Activated T-cell treated with anti-CD3 and anti-CD28 coated beads for 48 hours (primary cell): Measurements from ENCODE around the gene TMCO4.

Source experiments
- DNase-seq: peaks from one replicate; pipeline ENCODE4 v3.0.0-alpha.2; 2020; ENCODE audit warnings: low read depth

The TMCO4 gene

GRCh38 chr1:19682901-19683300 is 116.8 kb downstream of the TMCO4 start:
- no peak for DNase-seq

DNA sequence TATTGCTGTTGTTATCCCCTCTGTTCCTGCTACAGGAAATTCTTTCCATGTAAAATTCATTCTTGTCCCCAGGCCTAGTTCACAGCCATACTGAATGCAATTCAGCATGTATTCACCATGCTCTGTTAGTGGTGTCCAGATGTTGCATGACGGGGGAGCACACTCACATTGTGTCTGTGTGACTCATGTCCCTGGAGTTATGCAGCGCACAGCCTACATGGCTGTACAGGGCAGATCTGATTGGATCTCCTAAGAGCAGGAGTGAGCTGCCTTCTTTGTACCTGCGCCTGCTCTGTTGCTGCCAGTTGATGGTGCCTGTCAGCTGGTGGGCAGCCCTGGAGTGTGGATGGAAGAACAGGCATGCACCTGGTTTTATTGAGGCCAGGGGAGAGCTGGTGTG is 117.5 kb downstream of the TMCO4 start:
- no peak for DNase-seq

DNA sequence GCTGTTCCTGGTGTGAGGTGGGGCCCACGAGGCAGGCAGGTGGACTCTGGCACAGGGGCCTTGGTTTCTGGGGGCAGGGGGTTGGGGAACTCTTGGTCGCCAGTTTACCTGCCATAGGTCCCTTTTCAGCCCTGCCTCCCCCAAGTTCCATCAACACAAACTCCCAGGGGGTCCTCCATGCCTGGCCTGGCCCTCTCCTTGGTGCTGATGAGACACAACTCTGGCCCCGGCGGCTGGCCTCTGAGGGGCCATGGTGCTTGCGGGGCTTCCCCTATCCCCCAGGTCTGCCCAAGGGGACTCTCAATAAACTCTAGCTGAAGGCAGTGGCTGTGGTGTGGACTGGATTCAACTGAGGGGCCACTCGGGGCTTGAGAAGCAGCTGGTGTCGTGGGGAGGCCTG is 119.1 kb downstream of the TMCO4 start:
- no peak for DNase-seq

- no peak for DNase-seq
These were observed 120.0 kb downstream of the TMCO4 start for GRCh38 chr1:19679691-19680090.

DNA sequence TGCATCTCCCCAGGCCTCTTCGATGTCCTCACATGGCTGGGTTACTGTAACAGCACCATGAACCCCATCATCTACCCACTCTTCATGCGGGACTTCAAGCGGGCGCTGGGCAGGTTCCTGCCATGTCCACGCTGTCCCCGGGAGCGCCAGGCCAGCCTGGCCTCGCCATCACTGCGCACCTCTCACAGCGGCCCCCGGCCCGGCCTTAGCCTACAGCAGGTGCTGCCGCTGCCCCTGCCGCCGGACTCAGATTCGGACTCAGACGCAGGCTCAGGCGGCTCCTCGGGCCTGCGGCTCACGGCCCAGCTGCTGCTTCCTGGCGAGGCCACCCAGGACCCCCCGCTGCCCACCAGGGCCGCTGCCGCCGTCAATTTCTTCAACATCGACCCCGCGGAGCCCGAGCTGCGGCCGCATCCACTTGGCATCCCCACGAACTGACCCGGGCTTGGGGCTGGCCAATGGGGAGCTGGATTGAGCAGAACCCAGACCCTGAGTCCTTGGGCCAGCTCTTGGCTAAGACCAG is 120.7 kb downstream of the TMCO4 start:
- no peak for DNase-seq

DNA sequence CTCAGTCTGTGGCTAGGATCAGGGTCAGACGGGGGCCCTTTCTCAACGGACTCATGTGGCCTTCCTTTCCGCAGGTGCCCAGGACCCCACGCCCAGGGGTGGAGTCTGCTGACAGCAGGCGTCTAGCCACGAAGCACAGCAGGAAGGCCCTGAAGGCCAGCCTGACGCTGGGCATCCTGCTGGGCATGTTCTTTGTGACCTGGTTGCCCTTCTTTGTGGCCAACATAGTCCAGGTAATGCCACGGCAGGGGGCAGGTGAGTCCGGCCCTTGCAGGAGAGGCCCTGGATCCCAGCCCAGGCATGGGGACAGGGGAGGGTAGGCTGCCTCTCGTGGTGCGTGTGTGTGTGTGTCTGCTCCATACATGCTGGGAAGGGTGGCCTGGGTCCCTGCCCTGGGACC is 121.2 kb downstream of the TMCO4 start:
- DNase-seq = no peak

- DNase-seq = no peak
These were observed 123.2 kb downstream of the TMCO4 start for GRCh38 chr1:19676438-19676922.

DNA sequence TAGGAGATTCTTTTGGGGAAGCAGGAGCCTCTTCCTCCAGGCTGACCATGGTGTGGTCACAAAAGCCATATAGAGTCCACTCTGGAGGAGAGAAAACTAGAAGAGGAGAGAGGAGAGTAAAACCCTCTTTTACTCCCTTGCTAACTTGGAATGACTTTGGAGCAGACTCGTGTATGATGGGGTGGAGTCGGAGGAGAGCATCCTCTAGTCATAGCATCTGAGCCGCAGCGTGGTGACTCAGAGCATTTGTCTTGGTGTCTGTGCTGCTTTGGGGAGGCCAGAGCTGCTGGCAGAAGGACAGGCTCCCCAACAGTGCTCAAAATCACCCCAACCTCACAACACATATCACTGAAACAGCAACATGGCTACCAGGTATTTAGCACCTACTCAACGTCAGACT is 123.9 kb downstream of the TMCO4 start:
- DNase-seq = no peak

GRCh38 chr1:19672237-19672636 is 127.5 kb downstream of the TMCO4 start:
- no peak for DNase-seq

GRCh38 chr1:19670787-19671186 is 128.9 kb downstream of the TMCO4 start:
- DNase-seq = no peak

DNA sequence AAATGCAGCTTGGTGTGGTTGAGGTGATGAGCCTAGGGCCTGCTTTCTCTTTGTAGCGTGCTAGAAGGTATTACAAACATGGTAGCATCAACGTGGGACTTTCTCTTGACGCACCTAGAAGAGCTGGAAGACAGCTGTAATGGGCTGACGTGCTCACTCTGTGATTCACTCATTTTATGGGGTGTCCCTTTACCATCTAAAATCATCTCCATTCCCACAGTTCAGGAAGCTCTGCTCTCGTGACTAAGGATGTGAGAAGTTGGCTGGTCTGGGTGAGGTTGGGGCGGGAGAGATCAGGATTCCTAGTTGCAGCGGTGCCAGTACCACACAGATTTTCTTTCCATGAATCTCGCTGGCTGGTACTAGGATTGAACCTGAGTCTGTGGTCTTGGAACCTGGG is 130.8 kb downstream of the TMCO4 start:
- no peak for DNase-seq

- DNase-seq = no peak
These were observed 133.9 kb downstream of the TMCO4 start for GRCh38 chr1:19665496-19666465.

DNA sequence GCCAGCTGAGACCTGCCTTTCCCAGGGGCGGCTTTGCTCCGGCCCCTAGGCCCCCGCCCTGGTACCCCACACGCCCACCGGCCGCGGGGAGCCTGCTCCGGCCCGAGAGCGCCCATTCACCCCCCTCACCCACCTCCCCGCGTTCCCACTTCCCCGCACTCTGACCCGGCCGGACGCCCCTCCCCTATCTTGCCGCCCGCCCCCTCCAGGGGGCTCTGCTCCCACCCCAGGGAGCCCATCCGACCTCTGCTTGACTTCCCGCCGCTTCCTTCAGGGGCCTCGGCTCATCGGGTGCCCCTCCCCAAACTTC is 134.6 kb downstream of the TMCO4 start:
- DNase-seq = no peak

GRCh38 chr1:19664453-19665185 is 135.1 kb downstream of the TMCO4 start, which contains the start of gene HTR6:
TSS of gene HTR6 (plus strand) at chr1:19664875. CDS start at chr1:19665754, 879 bp downstream.
- peak; percentile 51 for DNase-seq

DNA sequence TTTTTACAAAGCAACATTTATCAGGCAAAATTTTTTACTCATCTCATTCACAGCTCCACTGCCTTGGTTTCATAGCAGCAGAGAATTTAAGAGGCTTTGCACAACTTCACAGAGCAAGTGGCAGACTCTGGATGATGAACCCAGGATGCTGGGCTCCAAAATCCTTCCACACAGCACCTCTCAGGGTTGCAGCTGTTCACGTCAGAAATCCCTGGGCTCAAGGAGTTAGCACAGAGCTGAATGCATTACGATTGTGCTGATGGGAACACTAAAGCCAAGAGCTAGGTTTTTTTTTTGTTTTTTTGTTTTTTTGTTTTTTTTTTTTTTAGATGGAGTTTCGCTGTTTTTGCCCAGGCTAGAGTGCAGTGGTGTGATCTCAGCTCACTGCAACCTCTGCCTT is 137.4 kb downstream of the TMCO4 start:
- DNase-seq = no peak

- DNase-seq = no peak
These were observed 137.9 kb downstream of the TMCO4 start for GRCh38 chr1:19661721-19662228.

- no peak for DNase-seq
These were observed 141.5 kb downstream of the TMCO4 start for GRCh38 chr1:19658186-19658585.

- DNase-seq = no peak
These were observed 142.2 kb downstream of the TMCO4 start for GRCh38 chr1:19657511-19657910.

DNA sequence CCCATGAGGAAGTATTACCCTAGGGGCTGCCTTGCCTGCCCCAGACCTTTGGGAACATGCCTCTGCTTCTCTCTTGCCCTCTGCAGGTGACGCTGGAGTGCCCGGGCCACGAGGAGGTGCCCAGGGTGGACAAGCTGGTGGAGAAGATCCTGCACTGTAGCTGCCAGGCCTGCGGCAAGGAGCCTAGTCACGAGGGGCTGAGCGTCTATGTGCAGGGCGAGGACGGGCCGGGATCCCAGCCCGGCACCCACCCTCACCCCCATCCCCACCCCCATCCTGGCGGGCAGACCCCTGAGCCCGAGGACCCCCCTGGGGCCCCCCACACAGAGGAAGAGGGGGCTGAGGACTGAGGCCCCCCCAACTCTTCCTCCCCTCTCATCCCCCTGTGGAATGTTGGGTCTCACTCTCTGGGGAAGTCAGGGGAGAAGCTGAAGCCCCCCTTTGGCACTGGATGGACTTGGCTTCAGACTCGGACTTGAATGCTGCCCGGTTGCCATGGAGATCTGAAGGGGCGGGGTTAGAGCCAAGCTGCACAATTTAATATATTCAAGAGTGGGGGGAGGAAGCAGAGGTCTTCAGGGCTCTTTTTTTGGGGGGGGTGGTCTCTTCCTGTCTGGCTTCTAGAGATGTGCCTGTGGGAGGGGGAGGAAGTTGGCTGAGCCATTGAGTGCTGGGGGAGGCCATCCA is 142.8 kb downstream of the TMCO4 start:
- no peak for DNase-seq

DNA sequence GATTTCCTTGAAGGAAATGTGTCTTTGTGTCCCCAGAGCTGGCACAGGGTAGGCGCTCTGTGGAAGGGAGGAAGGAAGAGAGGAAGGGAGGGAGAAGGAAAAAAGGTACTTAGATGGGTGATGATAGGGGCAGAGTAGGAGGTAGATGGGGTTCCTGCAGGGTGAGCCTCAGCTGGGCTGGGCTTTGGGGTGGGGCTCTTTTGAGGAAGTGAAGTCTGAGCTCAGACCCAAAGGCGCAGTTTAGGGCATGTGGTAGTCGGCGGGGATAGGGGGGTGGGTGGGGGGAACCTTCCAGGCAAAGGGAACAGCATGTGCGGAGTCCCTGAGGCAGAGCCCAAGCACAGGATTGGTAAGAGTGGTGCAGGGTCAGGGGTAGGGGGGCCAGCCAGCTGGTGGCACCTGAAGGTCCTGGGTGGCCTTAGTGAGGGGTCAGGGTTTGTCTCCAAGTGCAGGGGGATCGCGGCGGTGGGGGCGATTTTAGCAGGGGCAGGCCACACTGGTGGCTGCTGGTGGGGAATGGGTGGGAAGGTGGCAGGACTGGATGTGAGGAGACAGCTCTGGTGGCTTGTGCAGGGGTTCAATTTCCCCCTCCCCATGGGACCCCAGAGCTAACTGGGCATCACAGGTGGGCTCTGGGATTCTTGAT is 143.5 kb downstream of the TMCO4 start:
- DNase-seq = no peak

DNA sequence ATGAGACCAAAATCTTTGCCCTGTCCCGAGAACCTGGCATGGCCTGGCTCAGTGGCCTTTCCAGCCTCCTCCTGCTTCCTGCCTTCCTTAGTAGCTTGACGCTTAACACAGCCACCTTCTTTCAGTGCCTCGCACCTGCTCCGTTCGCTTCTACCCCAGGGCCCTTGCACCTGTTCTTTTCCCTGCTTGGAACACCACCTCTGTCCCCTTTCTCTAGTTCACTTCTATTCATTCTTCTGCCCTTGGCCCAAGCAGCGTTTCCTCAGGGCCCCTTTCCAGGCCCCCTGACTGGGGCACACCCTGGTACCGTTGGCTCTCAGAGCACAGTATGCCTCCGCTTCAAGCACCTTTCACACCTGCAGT is 144.0 kb downstream of the TMCO4 start:
- DNase-seq = no peak
